Mesenchymal stem cell (in vitro differentiated cells and primary cell): ENCODE measurements around the gene INTS13.
A peak's percentile ranks its signal among the peaks of the same experiment; 100 is the strongest.

Experiments used
- DNase-seq: peaks from one replicate; pipeline ENCODE4 v3.0.0-alpha.2; 2013
- H2AFZ ChIP-seq: one replicate; pipeline ENCODE4 v1.6.1; 2013; ENCODE audit warnings: low read depth, mild to moderate bottlenecking, control low read depth, inconsistent platforms, low read length, moderate library complexity
- H2AK5ac ChIP-seq: 2 replicates; pipeline ENCODE4 v1.6.1; 2013; ENCODE audit warnings: low read length, moderate library complexity, mild to moderate bottlenecking, inconsistent platforms; ENCODE audit not compliant: severe bottlenecking
- H2BK120ac ChIP-seq: one replicate; pipeline ENCODE4 v1.6.1; 2013; ENCODE audit warnings: low read depth, mild to moderate bottlenecking, inconsistent platforms, low read length, moderate library complexity
- H2BK12ac ChIP-seq, 2 experiments: one replicate each; pipeline ENCODE4 v1.6.1; 2013; ENCODE audit warnings: inconsistent platforms in 2 of 2, low read length in 2 of 2, mild to moderate bottlenecking in 2 of 2, moderate library complexity in 2 of 2, control low read depth in 1 of 2
- H2BK15ac ChIP-seq: one replicate; pipeline ENCODE4 v1.6.1; 2013; ENCODE audit warnings: mild to moderate bottlenecking, low read depth, inconsistent platforms; ENCODE audit not compliant: poor library complexity, severe bottlenecking
- H2BK5ac ChIP-seq: 2 replicates; pipeline ENCODE4 v1.6.1; 2013; ENCODE audit warnings: low read depth, mild to moderate bottlenecking, low read length, control low read depth, inconsistent platforms; ENCODE audit not compliant: poor library complexity, severe bottlenecking
- H3K14ac ChIP-seq, 2 experiments: one replicate each; pipeline ENCODE4 v1.6.1; 2013; ENCODE audit warnings: inconsistent platforms in 2 of 2, low read length in 2 of 2, control low read depth in 1 of 2, mild to moderate bottlenecking in 1 of 2, moderate library complexity in 1 of 2
- H3K18ac ChIP-seq, 2 experiments: one replicate each; pipeline ENCODE4 v1.6.1; 2013; ENCODE audit warnings: inconsistent platforms in 2 of 2, low read length in 2 of 2, control low read depth in 1 of 2, low read depth in 1 of 2, mild to moderate bottlenecking in 1 of 2
- H3K23ac ChIP-seq, 2 experiments: one replicate each; pipeline ENCODE4 v1.6.1; 2013; ENCODE audit warnings: inconsistent platforms in 2 of 2, low read length in 2 of 2, mild to moderate bottlenecking in 2 of 2, moderate library complexity in 2 of 2, control low read depth in 1 of 2
- H3K27ac ChIP-seq: 2 replicates; pipeline ENCODE4 v1.5.1; 2013; ENCODE audit warnings: mild to moderate bottlenecking, moderate library complexity, low read length, control low read depth, inconsistent platforms; ENCODE audit not compliant: poor library complexity, severe bottlenecking
- H3K27me3 ChIP-seq, 2 experiments: 2 replicates each; pipeline versions ENCODE4 v1.6.1 to v1.7.0; 2013; ENCODE audit warnings: low read length in 2 of 2, mild to moderate bottlenecking in 2 of 2, moderate library complexity in 2 of 2, control low read depth in 1 of 2, inconsistent platforms in 1 of 2; ENCODE audit not compliant: control insufficient read depth in 1 of 2, insufficient read depth in 1 of 2
- H3K36me3 ChIP-seq, 2 experiments: 2 replicates each; pipeline versions ENCODE4 v1.6.1 to v1.7.0; 2013; ENCODE audit warnings: low read length in 2 of 2, control low read depth in 1 of 2, inconsistent platforms in 1 of 2, low read depth in 1 of 2, mild to moderate bottlenecking in 1 of 2; ENCODE audit not compliant: insufficient read depth in 2 of 2, control insufficient read depth in 1 of 2
- H3K4ac ChIP-seq, 2 experiments: one replicate each; pipeline ENCODE4 v1.6.1; 2013; ENCODE audit warnings: inconsistent platforms in 2 of 2, low read length in 2 of 2, mild to moderate bottlenecking in 2 of 2, moderate library complexity in 2 of 2, control low read depth in 1 of 2, low read depth in 1 of 2
- H3K4me1 ChIP-seq: 2 replicates; pipeline ENCODE4 v1.6.1; 2013; ENCODE audit warnings: low read depth, low read length, control low read depth; ENCODE audit not compliant: control insufficient read depth, insufficient read depth
- H3K4me2 ChIP-seq: 2 replicates; pipeline ENCODE4 v1.6.1; 2013; ENCODE audit warnings: low read length, mild to moderate bottlenecking, inconsistent platforms; ENCODE audit not compliant: poor library complexity, severe bottlenecking
- H3K4me3 ChIP-seq, 2 experiments: 2 replicates each; pipeline versions ENCODE4 v1.5.1 to v1.7.0; 2013; ENCODE audit warnings: low read length in 2 of 2, mild to moderate bottlenecking in 2 of 2, control low read depth in 1 of 2, low read depth in 1 of 2; ENCODE audit not compliant: insufficient read depth in 1 of 2
- H3K79me1 ChIP-seq: replicated peaks from 2 replicates; pipeline ENCODE4 v1.6.1; 2013; ENCODE audit warnings: mild to moderate bottlenecking, control low read depth, low read length, inconsistent platforms; ENCODE audit not compliant: poor library complexity, severe bottlenecking
- H3K9ac ChIP-seq: 2 replicates; pipeline ENCODE4 v1.7.0; 2013; ENCODE audit warnings: mild to moderate bottlenecking, low read length, moderate library complexity
- H3K9me3 ChIP-seq: 2 replicates; pipeline ENCODE4 v1.7.0; 2013; ENCODE audit warnings: mild to moderate bottlenecking, low read length; ENCODE audit not compliant: control insufficient read depth
- H4K8ac ChIP-seq: one replicate; pipeline ENCODE4 v1.6.1; 2013; ENCODE audit warnings: inconsistent platforms, mild to moderate bottlenecking, low read length, moderate library complexity
- H4K91ac ChIP-seq: one replicate; pipeline ENCODE4 v1.6.1; 2013; ENCODE audit warnings: mild to moderate bottlenecking, low read length, inconsistent platforms
- WGBS: methylation state at CpG from one replicate; pipeline ENCODE4 v1.1.7; 2013; ENCODE audit warnings: mixed read lengths; 5-methylcytosine and 5-hydroxymethylcytosine counted together

INTS13 gene

DNA sequence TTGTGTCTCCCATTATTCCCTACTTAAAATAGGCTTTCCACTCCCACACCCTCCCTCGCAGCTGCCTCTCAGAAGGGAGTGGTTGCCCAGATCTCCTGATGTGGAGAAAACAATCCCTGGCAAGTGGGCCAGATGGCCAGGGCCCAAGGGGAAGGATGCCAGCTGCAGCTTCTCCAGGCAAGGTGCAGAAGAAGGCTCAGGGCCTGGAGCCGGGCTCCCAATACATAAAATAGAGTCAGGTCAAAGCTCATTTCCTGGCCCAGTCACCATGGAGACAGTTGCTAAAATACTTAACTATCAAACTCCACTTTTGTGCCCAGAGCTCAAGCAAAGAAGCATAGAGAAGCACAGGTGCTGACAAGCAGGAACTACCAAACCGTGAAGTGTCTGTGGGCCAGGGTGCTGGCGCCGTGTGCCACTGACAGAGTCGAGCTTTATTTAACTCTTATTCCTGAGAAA is 59.1 kb downstream of the INTS13 start:
- WGBS, result 84% methylated on average over 6 of the region's 6 CpGs

DNA sequence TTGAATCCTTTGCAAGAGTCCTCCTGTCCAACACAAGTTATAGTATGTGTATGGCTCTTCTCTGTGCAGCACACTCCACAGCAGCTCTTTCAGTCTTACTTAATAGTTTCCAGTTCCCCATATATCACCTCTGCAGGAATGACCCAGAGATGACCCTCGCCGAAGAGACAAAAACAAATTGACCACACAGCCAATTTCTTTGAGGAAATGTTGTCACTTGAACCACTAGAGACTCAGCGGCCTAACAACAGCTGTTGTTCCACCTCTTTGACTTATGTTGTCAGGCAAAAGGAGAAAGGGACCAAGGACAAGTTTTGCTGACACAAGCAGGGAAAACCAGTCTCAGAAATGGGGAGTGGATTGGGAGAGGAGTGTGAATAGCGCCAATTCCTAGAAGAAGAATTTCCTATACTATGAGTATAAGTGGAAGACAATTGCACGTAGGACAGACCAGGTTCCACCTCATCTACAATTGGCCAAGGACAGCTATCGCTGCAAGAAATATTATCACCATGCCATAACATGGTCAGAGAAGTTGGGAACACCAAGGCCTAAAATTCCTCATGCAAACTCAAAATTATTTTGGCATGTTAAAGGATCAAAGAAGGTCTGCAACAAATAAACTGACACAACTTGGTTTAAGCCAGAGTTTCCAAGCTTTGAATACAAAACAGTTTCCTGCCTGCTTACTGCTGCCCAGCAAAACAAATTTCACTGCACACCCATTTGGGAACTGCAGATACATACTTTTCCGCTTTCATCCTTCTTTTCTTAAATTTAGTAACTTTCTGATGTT is 63.1 kb downstream of the INTS13 start:
- H3K18ac ChIP-seq, result no peak overlapping the region
- H2BK120ac ChIP-seq, result no peak overlapping the region
- H3K14ac ChIP-seq, result no peak overlapping the region
- H3K27me3 ChIP-seq, result peaks cover 0 to 11% of the 10 kb centered on the region in 2 experiments
- no peaks in the 10 kb centered on the region for H3K79me1 ChIP-seq
- WGBS, result 48% methylated on average over 5 of the region's 7 CpGs
- no peaks in the 10 kb centered on the region for H3K9me3 ChIP-seq
- DNase-seq, result peak; percentile 73
- H2AFZ ChIP-seq, result no peak overlapping the region
- H2AK5ac ChIP-seq, result no peak overlapping the region
- H4K91ac ChIP-seq, result no peak overlapping the region
- no peak overlapping the region for H2BK12ac ChIP-seq
- H2BK15ac ChIP-seq, result no peak overlapping the region
- no peak overlapping the region for H3K23ac ChIP-seq
- no peak overlapping the region for H3K9ac ChIP-seq
- H3K4me2 ChIP-seq, result no peak overlapping the region
- H4K8ac ChIP-seq, result no peak overlapping the region
- H3K36me3 ChIP-seq, result no peaks in the 10 kb centered on the region
- no peak overlapping the region for H3K4ac ChIP-seq
- H3K4me1 ChIP-seq, result no peaks in the 10 kb centered on the region
- no peak overlapping the region for H2BK5ac ChIP-seq
- H3K27ac ChIP-seq, result no peak overlapping the region
- H3K4me3 ChIP-seq, result no peak overlapping the region

More for the DNA sequence above, 59.1 kb downstream of the INTS13 start:
- peaks cover 5% of the 10 kb centered on the region for H3K9me3 ChIP-seq
- H3K14ac ChIP-seq, result no peak overlapping the region
- H2BK120ac ChIP-seq, result no peak overlapping the region
- H2BK12ac ChIP-seq, result no peak overlapping the region
- H3K27me3 ChIP-seq, result peaks cover 0 to 22% of the 10 kb centered on the region in 2 experiments
- H4K91ac ChIP-seq, result no peak overlapping the region
- no peaks in the 10 kb centered on the region for H3K79me1 ChIP-seq
- H2BK15ac ChIP-seq, result no peak overlapping the region
- H4K8ac ChIP-seq, result no peak overlapping the region
- H3K9ac ChIP-seq, result no peak overlapping the region
- H2AK5ac ChIP-seq, result no peak overlapping the region
- H2AFZ ChIP-seq, result no peak overlapping the region
- no peak overlapping the region for H3K4ac ChIP-seq
- no peak overlapping the region for H3K18ac ChIP-seq
- H3K4me2 ChIP-seq, result no peak overlapping the region
- H3K4me1 ChIP-seq, result no peaks in the 10 kb centered on the region
- H2BK5ac ChIP-seq, result no peak overlapping the region
- no peak overlapping the region for H3K23ac ChIP-seq
- H3K27ac ChIP-seq, result no peak overlapping the region
- DNase-seq, result no peak
- no peaks in the 10 kb centered on the region for H3K36me3 ChIP-seq
- H3K4me3 ChIP-seq, result no peak overlapping the region

DNA sequence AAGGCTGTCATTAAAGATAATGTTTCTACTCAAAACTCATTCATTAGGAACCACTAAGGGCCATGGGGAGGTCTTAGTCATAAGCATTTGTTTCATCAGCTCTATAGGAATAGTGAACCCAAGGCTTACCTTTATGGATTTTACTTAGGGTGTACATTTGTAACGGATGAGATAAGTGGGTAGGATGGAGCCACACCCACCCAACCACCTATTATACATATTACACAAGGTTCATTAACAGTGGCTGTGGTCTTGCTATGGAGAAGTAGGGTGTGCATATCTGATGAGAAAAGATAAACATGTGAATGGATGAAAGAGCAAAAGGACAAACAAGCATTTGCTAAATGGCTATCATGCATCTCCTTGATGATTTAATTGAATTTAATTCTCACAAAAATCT is 65.2 kb downstream of the INTS13 start:
- DNase-seq, result no peak
- Histone ChIP-seq H4K8ac (no peak overlapping the region), H3K4ac (no peak overlapping the region), H3K4me3 (no peak overlapping the region), H3K18ac (no peak overlapping the region), H2BK15ac (no peak overlapping the region), H2BK12ac (no peak overlapping the region), H3K4me1 (no peaks in the 10 kb centered on the region), H2BK120ac (no peak overlapping the region), H4K91ac (no peak overlapping the region), H3K79me1 (no peaks in the 10 kb centered on the region), H3K9me3 (no peaks in the 10 kb centered on the region), H3K36me3 (no peaks in the 10 kb centered on the region), H3K14ac (no peak overlapping the region), H2BK5ac (no peak overlapping the region), H3K27ac (no peak overlapping the region), H2AFZ (no peak overlapping the region), H3K9ac (no peak overlapping the region), H3K27me3 (peaks cover 0 to 11% of the 10 kb centered on the region in 2 experiments), H3K23ac (no peak overlapping the region), H3K4me2 (no peak overlapping the region), H2AK5ac (no peak overlapping the region)
- no CpG with 5 or more reads among the region's 1 CpG for WGBS

DNA sequence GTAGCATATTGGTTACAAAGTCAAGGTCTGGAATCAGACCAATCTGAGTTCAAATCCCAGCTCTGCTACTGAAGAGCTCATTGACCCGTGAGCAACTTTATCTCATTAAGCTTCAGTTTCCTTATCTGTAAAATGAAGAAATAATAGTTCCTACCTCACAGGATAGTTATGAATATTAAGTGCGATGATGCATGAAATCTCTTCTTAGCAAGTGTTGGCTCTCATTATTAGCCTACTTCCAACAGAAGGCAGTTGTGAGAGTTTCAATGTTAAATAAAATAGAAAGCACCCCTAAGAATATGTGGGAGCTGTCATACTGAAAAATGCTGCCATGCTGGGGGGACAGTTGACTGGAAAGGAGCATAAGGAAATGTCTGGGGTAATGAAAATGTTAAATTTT is 65.8 kb downstream of the INTS13 start:
- Histone ChIP-seq H3K14ac (no peak overlapping the region), H3K9me3 (no peaks in the 10 kb centered on the region), H3K27ac (no peak overlapping the region), H2AK5ac (no peak overlapping the region), H3K4me3 (no peak overlapping the region), H3K79me1 (no peaks in the 10 kb centered on the region), H3K4me2 (no peak overlapping the region), H3K23ac (no peak overlapping the region), H4K8ac (no peak overlapping the region), H4K91ac (no peak overlapping the region), H3K27me3 (peaks cover 0 to 11% of the 10 kb centered on the region in 2 experiments), H2BK5ac (no peak overlapping the region), H3K36me3 (no peaks in the 10 kb centered on the region), H2BK15ac (no peak overlapping the region), H3K4ac (no peak overlapping the region), H2BK12ac (no peak overlapping the region), H3K9ac (no peak overlapping the region), H3K18ac (no peak overlapping the region), H2AFZ (no peak overlapping the region), H2BK120ac (no peak overlapping the region), H3K4me1 (no peaks in the 10 kb centered on the region)
- no CpG with 5 or more reads among the region's 2 CpGs for WGBS
- no peak for DNase-seq
